C4-2B (cell line): ENCODE measurements around the gene LDB3.

ENCODE experiments used
- ZFX ChIP-seq: fragments of 450-650 bp; IDR thresholded peaks from 2 replicates; pipeline ENCODE4 v1.6.1; 2017
- TF ChIP-seq, protein P1 (sequence below): fragments of 450-650 bp; conservative IDR thresholded peaks from 2 replicates; pipeline ENCODE4 v1.5.1; 2017; ENCODE audit warnings: mild to moderate bottlenecking

- TF ChIP-seq ZFX = no peak
- TF ChIP-seq, protein P1, sequence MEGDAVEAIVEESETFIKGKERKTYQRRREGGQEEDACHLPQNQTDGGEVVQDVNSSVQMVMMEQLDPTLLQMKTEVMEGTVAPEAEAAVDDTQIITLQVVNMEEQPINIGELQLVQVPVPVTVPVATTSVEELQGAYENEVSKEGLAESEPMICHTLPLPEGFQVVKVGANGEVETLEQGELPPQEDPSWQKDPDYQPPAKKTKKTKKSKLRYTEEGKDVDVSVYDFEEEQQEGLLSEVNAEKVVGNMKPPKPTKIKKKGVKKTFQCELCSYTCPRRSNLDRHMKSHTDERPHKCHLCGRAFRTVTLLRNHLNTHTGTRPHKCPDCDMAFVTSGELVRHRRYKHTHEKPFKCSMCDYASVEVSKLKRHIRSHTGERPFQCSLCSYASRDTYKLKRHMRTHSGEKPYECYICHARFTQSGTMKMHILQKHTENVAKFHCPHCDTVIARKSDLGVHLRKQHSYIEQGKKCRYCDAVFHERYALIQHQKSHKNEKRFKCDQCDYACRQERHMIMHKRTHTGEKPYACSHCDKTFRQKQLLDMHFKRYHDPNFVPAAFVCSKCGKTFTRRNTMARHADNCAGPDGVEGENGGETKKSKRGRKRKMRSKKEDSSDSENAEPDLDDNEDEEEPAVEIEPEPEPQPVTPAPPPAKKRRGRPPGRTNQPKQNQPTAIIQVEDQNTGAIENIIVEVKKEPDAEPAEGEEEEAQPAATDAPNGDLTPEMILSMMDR = no peak
Measured at GRCh38 chr10:86775056-86775869, 107.0 kb downstream of the LDB3 start.
